GM19023 (cell line): ENCODE data around the gene KRT6A.
"Not testable (repeated sequence)": the region's sequence is repeated elsewhere in the genome, so short reads cannot be mapped to it uniquely, and the experiment has no call there.

Experiments used
- ATAC-seq: cut with Tn5 transposase; IDR thresholded peaks from one replicate; pipeline ENCODE4 v1.9.1; 2021; ENCODE audit warnings: mild to moderate bottlenecking, moderate library complexity; ENCODE audit not compliant: unreplicated experiment

KRT6A gene

GRCh38 chr12:52506858-52507715 is 14.0 kb upstream of the KRT6A start:
- no peak for ATAC-seq

GRCh38 chr12:52502877-52503276 is 9.8 kb upstream of the KRT6A start:
- no peak for ATAC-seq

- no peak for ATAC-seq
These were observed 8.4 kb upstream of the KRT6A start for GRCh38 chr12:52501490-52501889.

- not testable (repeated sequence) for ATAC-seq
These were observed 7.5 kb upstream of the KRT6A start for GRCh38 chr12:52500574-52500973.

- ATAC-seq = no peak
These were observed 6.9 kb upstream of the KRT6A start for GRCh38 chr12:52499806-52500560.

- ATAC-seq = no peak
These were observed 5.9 kb upstream of the KRT6A start for GRCh38 chr12:52498946-52499345.

GRCh38 chr12:52497975-52498374 is 4.9 kb upstream of the KRT6A start:
- ATAC-seq = no peak

- no peak for ATAC-seq
These were observed 3.6 kb upstream of the KRT6A start for GRCh38 chr12:52496590-52497071.

GRCh38 chr12:52496054-52496453 is 3.0 kb upstream of the KRT6A start:
- no peak for ATAC-seq

- no peak for ATAC-seq
These were observed 2.3 kb upstream of the KRT6A start for GRCh38 chr12:52495389-52495788.

- ATAC-seq = no peak
These were observed 1.5 kb upstream of the KRT6A start for GRCh38 chr12:52494518-52494917.

GRCh38 chr12:52494100-52494499 is 1.0 kb upstream of the KRT6A start:
- no peak for ATAC-seq

GRCh38 chr12:52492405-52492804 is 652 bp downstream of the KRT6A start:
- not testable (repeated sequence) for ATAC-seq

GRCh38 chr12:52491495-52491894 is 1.6 kb downstream of the KRT6A start:
- not testable (repeated sequence) for ATAC-seq

GRCh38 chr12:52488736-52489135 is 4.3 kb downstream of the KRT6A start:
- ATAC-seq = no peak

GRCh38 chr12:52487744-52488443 is 5.2 kb downstream of the KRT6A start:
- not testable (repeated sequence) for ATAC-seq

GRCh38 chr12:52487211-52487610 is 5.8 kb downstream of the KRT6A start:
- ATAC-seq = no peak

- ATAC-seq = no peak
These were observed 6.6 kb downstream of the KRT6A start for GRCh38 chr12:52486166-52487105.

- no peak for ATAC-seq
These were observed 13.0 kb downstream of the KRT6A start for GRCh38 chr12:52480073-52480472.

- no peak for ATAC-seq
These were observed 15.4 kb downstream of the KRT6A start for GRCh38 chr12:52477651-52478050.
